GM18861 (cell line): ENCODE results near the gene NAA80.
A peak's percentile ranks its signal among the peaks of the same experiment; 100 is the strongest.

Experiments used
- ATAC-seq: cut with Tn5 transposase; IDR thresholded peaks from one replicate; pipeline ENCODE4 v1.9.1; 2021; ENCODE audit not compliant: unreplicated experiment

NAA80 gene

GRCh38 chr3:50330330-50330729, 31.1 kb upstream of the NAA80 start:
- no peak for ATAC-seq

- ATAC-seq = peak; percentile 80
Measured at GRCh38 chr3:50327943-50328691, 28.9 kb upstream of the NAA80 start, which contains the start of gene TUSC2. Gene TUSC2, minus strand, starts transcription at chr3:50328223. Its CDS starts 124 bp downstream, at chr3:50328099.

GRCh38 chr3:50327129-50327528, 27.9 kb upstream of the NAA80 start:
- no peak for ATAC-seq

- no peak for ATAC-seq
Measured at GRCh38 chr3:50326182-50326541, 27.0 kb upstream of the NAA80 start.

GRCh38 chr3:50325497-50326181, 26.4 kb upstream of the NAA80 start:
- no peak for ATAC-seq

GRCh38 chr3:50325113-50325480, 25.9 kb upstream of the NAA80 start:
- no peak for ATAC-seq

- no peak for ATAC-seq
Measured at GRCh38 chr3:50324351-50325112, 25.3 kb upstream of the NAA80 start.

GRCh38 chr3:50323614-50324199, 24.5 kb upstream of the NAA80 start:
- ATAC-seq = no peak

GRCh38 chr3:50323092-50323600, 23.9 kb upstream of the NAA80 start:
- no peak for ATAC-seq

GRCh38 chr3:50322386-50323091, 23.3 kb upstream of the NAA80 start, which contains the start of gene HYAL2:
Gene HYAL2, minus strand, starts transcription at chr3:50322745. Its CDS starts 2,256 bp downstream, at chr3:50320489.
- ATAC-seq = no peak

- ATAC-seq = no peak
Measured at GRCh38 chr3:50322115-50322385, 22.8 kb upstream of the NAA80 start.

- peak; percentile 58 for ATAC-seq
Measured at GRCh38 chr3:50321336-50322114, 22.3 kb upstream of the NAA80 start.

- peak; percentile 39 for ATAC-seq
Measured at GRCh38 chr3:50320853-50321335, 21.7 kb upstream of the NAA80 start.

- ATAC-seq = no peak
Measured at GRCh38 chr3:50319894-50320625, 20.9 kb upstream of the NAA80 start.

- ATAC-seq = no peak
Measured at GRCh38 chr3:50319181-50319893, 20.1 kb upstream of the NAA80 start.

- ATAC-seq = no peak
Measured at GRCh38 chr3:50318615-50319014, 19.4 kb upstream of the NAA80 start.

GRCh38 chr3:50318163-50318562, 19.0 kb upstream of the NAA80 start:
- no peak for ATAC-seq

GRCh38 chr3:50317300-50317699, 18.1 kb upstream of the NAA80 start:
- no peak for ATAC-seq
